ENCODE measurements around the gene APPL2. TPM values are rescaled to one million over a fixed set of nuclear protein-coding genes. Genes with fewer than 3 reads are reported as not detected.
"Not testable (repeated sequence)": the region's sequence is repeated elsewhere in the genome, so short reads cannot be mapped to it uniquely, and the experiment has no call there.

APPL2 gene
- total RNA-seq, 1 experiment from 2014 or later, result 20.7 TPM

- no peak for DNase-seq (ENCODE audit: low read depth)
These were observed 41.0 kb downstream of the APPL2 start for GRCh38 chr12:105194947-105195346.

- no peak for DNase-seq (ENCODE audit: low read depth)
These were observed 43.2 kb downstream of the APPL2 start for GRCh38 chr12:105192624-105193225.

GRCh38 chr12:105190530-105190929 is 45.4 kb downstream of the APPL2 start:
- DNase-seq (ENCODE audit: low read depth), result no peak

DNA sequence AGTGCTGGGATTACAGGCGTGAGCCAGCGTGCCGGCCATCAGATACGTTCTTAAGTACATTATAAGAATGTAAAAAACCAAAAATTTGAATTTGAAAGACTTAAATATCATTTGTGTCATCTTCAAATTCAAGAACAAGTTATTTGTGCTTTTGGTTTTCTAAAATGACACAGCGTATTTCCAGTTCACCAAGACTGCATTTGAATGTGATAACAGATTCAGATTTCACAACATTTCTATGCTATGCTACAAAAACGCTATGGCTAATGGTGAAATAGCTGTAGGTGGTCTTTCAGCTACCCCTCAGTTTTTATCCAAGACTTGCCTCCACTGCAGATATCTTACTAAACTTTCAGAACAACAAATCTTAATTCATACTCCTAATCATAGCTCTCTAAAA is 46.7 kb downstream of the APPL2 start:
- DNase-seq (ENCODE audit: low read depth), result no peak

GRCh38 chr12:105183976-105184375 is 52.0 kb downstream of the APPL2 start:
- DNase-seq (ENCODE audit: low read depth), result not testable (repeated sequence)

DNA sequence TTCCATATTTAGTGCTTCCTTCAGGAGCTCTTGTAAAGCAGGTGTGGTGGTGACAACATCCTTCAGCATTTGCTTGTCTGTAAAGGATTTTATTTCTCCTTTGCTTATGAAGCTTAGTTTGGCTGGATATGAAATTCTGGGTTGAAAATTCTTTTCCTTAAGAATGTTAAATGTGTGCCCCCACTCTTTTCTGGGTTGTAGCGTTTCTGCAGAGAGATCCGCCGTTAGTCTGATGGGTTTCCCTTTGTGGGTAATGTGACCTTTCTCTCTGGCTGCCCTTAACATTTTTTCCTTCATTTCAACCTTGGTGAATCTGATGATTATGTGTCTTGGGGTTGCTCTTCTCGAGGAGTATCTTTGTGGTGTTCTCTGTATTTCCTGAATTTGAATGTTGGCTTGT is 52.6 kb downstream of the APPL2 start:
- DNase-seq (ENCODE audit: low read depth), result not testable (repeated sequence)

GRCh38 chr12:105179114-105179513 is 56.9 kb downstream of the APPL2 start:
- not testable (repeated sequence) for DNase-seq (ENCODE audit: low read depth)

GRCh38 chr12:105177208-105177607 is 58.8 kb downstream of the APPL2 start:
- no peak for DNase-seq (ENCODE audit: low read depth)

DNA sequence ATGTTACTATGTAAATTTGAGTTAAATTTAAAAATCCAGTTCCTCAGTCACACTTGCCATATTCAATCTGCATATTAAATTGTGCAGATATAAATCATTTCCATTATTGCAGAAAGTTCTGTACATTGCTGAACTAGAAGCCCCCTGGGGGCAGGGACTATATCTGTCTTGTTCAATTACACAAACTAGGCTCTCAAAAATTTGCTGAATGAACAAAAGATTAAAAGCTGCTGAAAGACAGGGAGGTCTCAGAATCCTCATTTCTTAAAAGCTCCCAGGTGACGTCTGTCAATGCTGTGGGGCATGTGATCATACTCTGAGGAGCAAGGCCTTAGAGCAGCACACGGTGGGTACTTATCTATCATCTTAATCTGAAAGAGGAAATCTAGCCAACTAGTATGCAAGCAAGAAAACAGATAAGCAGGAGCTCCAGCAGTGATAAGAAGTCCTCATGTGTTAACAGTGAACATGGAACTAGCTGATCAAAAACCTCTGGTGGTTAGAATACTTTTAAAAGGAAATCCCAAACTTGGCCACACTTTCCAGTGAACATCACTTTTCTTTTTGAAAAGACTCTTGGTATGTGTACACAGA is 60.5 kb downstream of the APPL2 start:
- DNase-seq (ENCODE audit: low read depth), result no peak

DNA sequence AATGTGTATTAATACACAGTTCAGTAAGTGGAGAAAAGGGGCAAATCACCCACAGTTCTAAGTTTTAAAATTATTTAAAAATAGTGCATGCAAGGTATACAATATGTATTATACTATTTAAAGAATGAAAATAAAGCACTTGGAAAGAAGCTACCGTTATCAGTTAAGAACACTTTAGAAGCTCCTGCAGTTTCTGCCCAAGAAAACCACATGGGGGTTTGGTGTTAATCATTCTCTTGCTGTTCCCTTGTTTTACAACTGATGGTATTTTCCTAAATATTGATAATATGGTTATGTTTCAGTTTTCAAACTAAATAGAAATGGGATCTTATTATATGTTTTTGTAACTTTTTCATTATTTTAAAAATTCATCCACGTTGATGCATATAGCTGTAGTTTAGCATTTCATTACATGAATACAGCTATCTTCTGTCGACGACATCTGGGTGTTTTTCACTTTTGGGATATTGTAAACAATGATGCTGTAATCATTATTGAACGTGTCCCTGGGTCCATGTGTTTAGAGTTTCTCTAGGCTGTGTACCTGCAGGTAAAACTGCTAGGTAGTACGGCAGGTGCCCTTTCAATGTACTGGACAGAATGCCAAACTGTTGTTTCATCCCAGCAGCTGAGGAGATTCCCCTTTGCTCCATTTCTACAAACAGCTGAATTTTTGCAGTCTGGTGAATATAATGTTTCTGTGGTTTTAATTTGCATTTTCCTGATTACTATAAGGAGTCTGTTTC is 64.1 kb downstream of the APPL2 start:
- no peak for DNase-seq (ENCODE audit: low read depth)

GRCh38 chr12:105170139-105170538 is 65.8 kb downstream of the APPL2 start:
- DNase-seq (ENCODE audit: low read depth), result no peak

DNA sequence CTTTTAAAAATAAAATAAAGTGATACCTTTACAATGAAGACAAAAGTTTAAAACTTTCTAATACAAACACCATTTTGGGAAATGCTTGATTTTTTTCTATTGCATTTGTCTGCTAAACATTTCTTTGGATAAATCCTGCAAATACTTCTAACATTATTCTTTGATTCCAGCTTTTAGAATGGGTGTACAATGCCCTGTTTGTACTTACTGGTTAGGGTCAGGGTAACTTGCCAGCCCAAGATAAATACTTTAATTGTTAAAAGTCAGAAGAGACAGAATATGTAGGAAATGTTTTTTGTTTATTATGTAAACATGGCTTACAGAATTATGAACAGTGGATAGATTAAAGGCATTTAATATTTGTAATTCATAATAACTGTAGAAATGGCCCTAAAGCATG is 68.0 kb downstream of the APPL2 start:
- no peak for DNase-seq (ENCODE audit: low read depth)

GRCh38 chr12:105167346-105167745 is 68.6 kb downstream of the APPL2 start:
- no peak for DNase-seq (ENCODE audit: low read depth)

- DNase-seq (ENCODE audit: low read depth), result no peak
These were observed 69.2 kb downstream of the APPL2 start for GRCh38 chr12:105166736-105167135.

- no peak for DNase-seq (ENCODE audit: low read depth)
These were observed 71.9 kb downstream of the APPL2 start for GRCh38 chr12:105164068-105164467.

DNA sequence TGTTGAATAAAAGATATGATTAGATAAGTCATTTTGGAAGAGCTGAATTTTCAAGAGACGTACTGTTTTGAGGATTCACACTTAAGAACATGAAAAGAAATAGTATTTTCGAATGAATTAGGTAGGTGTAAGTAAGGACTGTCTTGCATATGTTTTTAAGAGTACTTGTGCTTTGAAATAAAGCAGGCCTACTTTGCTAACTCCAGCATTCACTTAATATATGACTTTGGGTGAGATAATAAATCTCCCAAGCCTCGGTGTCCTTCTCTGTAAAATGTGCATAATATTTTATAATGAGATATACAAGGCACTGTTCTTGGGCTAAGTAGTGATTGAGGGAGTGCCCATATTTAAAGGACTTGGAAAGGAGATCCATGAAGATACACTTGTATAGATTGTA is 73.8 kb downstream of the APPL2 start:
- no peak for DNase-seq (ENCODE audit: low read depth)

GRCh38 chr12:105158876-105159275 is 77.1 kb downstream of the APPL2 start:
- no peak for DNase-seq (ENCODE audit: low read depth)

DNA sequence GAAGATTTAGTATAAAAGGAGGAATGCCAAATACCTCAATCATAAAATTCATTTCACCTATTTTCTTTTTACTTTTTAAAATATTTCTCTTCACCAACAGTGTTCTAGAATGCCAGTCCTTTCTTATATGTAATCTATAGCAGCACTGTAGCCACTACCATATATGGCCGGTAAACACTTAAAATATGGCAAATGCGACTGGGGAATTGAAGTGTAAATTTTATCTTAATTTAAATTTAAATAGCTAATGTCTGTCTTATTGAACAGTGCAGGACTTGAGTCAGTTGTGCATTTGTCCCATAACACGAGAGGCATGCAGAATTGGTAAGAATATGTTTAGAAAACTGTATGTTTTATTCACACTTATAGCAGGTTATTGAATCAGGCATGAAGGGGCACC is 78.4 kb downstream of the APPL2 start:
- DNase-seq (ENCODE audit: low read depth), result no peak

- DNase-seq (ENCODE audit: low read depth), result no peak
These were observed 79.7 kb downstream of the APPL2 start for GRCh38 chr12:105156260-105156659.

DNA sequence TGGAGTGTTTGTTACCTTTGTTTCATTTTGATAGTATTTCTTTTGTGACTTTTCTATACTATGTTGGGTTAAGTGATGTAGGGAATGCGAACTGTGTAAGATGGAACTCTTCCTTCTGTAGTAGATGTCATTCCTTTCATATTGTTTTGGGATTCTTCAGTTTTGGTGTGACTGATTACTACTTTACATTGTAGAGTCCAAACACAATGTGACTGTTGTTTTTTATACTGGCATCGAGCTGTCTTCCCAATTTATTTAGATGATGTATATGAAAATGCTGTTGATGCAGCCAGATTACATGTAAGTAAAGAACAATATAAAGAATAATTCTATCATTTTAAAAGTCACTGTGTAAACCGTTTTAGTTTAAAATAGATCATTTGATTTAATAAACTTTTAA is 93.7 kb downstream of the APPL2 start:
- no peak for DNase-seq (ENCODE audit: low read depth)

GRCh38 chr12:105141320-105141922 is 94.6 kb downstream of the APPL2 start:
- no peak for DNase-seq (ENCODE audit: low read depth)

- no peak for DNase-seq (ENCODE audit: low read depth)
These were observed 97.7 kb downstream of the APPL2 start for GRCh38 chr12:105138248-105138647.

All from RPMI7951 (cell line).